GM23248 (cell line): ENCODE measurements around the gene C1QC. TPM values are rescaled to one million over a fixed set of nuclear protein-coding genes. Genes with fewer than 3 reads are reported as not detected.

Source experiments
- DNase-seq: peaks from one replicate; pipeline ENCODE4 v3.0.0-alpha.2; 2015
- H2AFZ ChIP-seq: fragments of 200-600 bp; sonication (generic); 2 replicates; pipeline ENCODE4 v1.6.1; 2016; ENCODE audit warnings: antibody characterized with exemption
- H3F3A ChIP-seq: fragments of 200-600 bp; sonication (generic); 2 replicates; pipeline ENCODE4 v1.6.1; 2016; ENCODE audit warnings: mild to moderate bottlenecking, antibody characterized with exemption, mixed run types; ENCODE audit not compliant: insufficient read depth
- H3K27ac ChIP-seq: fragments of 200-600 bp; sonication (generic); 2 replicates; pipeline ENCODE4 v1.5.1; 2016; ENCODE audit warnings: mild to moderate bottlenecking
- H3K27me3 ChIP-seq: fragments of 200-600 bp; sonication (generic); replicated peaks from 2 replicates; pipeline ENCODE4 v1.6.1; 2016; ENCODE audit warnings: mild to moderate bottlenecking; ENCODE audit not compliant: insufficient read depth
- H3K36me3 ChIP-seq: fragments of 200-600 bp; sonication (generic); 2 replicates; pipeline ENCODE4 v1.6.1; 2016; ENCODE audit warnings: low read depth, mild to moderate bottlenecking
- H3K4me1 ChIP-seq: fragments of 200-600 bp; sonication (generic); 2 replicates; pipeline ENCODE4 v1.6.1; 2016; ENCODE audit warnings: mild to moderate bottlenecking; ENCODE audit not compliant: insufficient read depth
- H3K4me2 ChIP-seq: fragments of 200-600 bp; sonication (generic); one replicate; pipeline ENCODE4 v1.6.1; 2016; ENCODE audit warnings: mild to moderate bottlenecking; ENCODE audit not compliant: unreplicated experiment
- H3K4me3 ChIP-seq: fragments of 200-600 bp; sonication (generic); 2 replicates; pipeline ENCODE4 v1.5.1; 2016; ENCODE audit warnings: mild to moderate bottlenecking
- H3K79me2 ChIP-seq: fragments of 200-600 bp; sonication (generic); 2 replicates; pipeline ENCODE4 v1.6.1; 2016; ENCODE audit warnings: mild to moderate bottlenecking; ENCODE audit not compliant: insufficient read depth
- H3K9ac ChIP-seq: fragments of 200-600 bp; sonication (generic); 2 replicates; pipeline ENCODE4 v1.6.1; 2016; ENCODE audit warnings: mild to moderate bottlenecking
- H3K9me2 ChIP-seq: fragments of 200-600 bp; sonication (generic); 2 replicates; pipeline ENCODE4 v1.6.1; 2016; ENCODE audit warnings: mixed run types, mild to moderate bottlenecking, moderate library complexity; ENCODE audit not compliant: insufficient read depth
- H3K9me3 ChIP-seq: fragments of 200-600 bp; sonication (generic); one replicate; pipeline ENCODE4 v1.6.1; 2017; ENCODE audit warnings: low read depth
- H4K20me1 ChIP-seq: fragments of 200-600 bp; sonication (generic); 2 replicates; pipeline ENCODE4 v1.6.0; 2016; ENCODE audit not compliant: insufficient read depth
- EZH2 ChIP-seq: fragments of 200-600 bp; sonication (generic); IDR thresholded peaks from 2 replicates; pipeline ENCODE4 v1.6.1; 2018; ENCODE audit warnings: antibody characterized with exemption, mild to moderate bottlenecking; ENCODE audit not compliant: insufficient read depth, poor library complexity, severe bottlenecking
- EZH2phosphoT487 ChIP-seq: fragments of 200-600 bp; sonication (generic); IDR thresholded peaks from 2 replicates; pipeline ENCODE4 v1.6.1; 2018; ENCODE audit warnings: antibody characterized with exemption, moderate library complexity, mild to moderate bottlenecking, low read depth; ENCODE audit not compliant: insufficient read depth
- WGBS, 2 experiments: methylation state at CpG; one replicate each; pipeline ENCODE4 v1.1.6; 2015 to 2017; ENCODE audit warnings: low lambda C conversion rate in 2 of 2, low coverage in 1 of 2; ENCODE audit errors: missing lambda C conversion rate in 2 of 2; 5-methylcytosine and 5-hydroxymethylcytosine counted together
- in situ Hi-C: fragments of 300-500 bp; cut with MboI; formaldehyde crosslinking; loops from 2 replicates; pipeline ENCODE4 v1.15.0; 2020
- polyA plus RNA-seq: library from polyadenylated mRNA; unstranded; fragments of >200 nt; fragmentation: Nextera tagmentation; extraction: Ambion mirVana; gene quantifications from 2 replicates; pipeline ENCODE4 v1.2.1, GENCODE V29; 2016
- total RNA-seq: library from RNA; depleted of rRNA; stranded (reverse); fragments of >200 nt; shearing (Covaris generic); gene quantifications from 2 replicates; pipeline ENCODE4 v1.2.3, GENCODE V29; 2014; rRNA removed

Gene C1QC
- not detected in 2 replicates for total RNA-seq
- not detected in 2 replicates for polyA plus RNA-seq

GRCh38 chr1:22643381-22643780, at the start of gene C1QC:
Gene C1QC, plus strand, starts transcription at chr1:22643633. Its CDS starts 391 bp downstream, at chr1:22644024.
- Histone ChIP-seq H4K20me1 (no peaks in the 10 kb centered on the region), H2AFZ (no peak within 1 kb of the TSS), H3K27ac (no peak within 1 kb of the TSS), H3K4me2 (no peak within 1 kb of the TSS), H3K9me3 (no peaks in the 10 kb centered on the region), H3K27me3 (peaks cover 8% of the 10 kb centered on the region), H3K9me2 (no peaks in the 10 kb centered on the region), H3K79me2 (no peaks in the 10 kb centered on the region), H3K4me3 (no peak within 1 kb of the TSS), H3K9ac (no peak within 1 kb of the TSS), H3K36me3 (no peaks in the 10 kb centered on the region), H3K4me1 (no peaks in the 10 kb centered on the region), H3F3A (0 out of 2 replicates have a peak, but pooled peaks cover 8% of the 10 kb centered on the region)
- in situ Hi-C loops = no loop called here
- WGBS, 2 experiments = 60 to 63% methylated on average over 6 to 7 of the region's 8 CpGs
- no peak for DNase-seq
- no peak for TF ChIP-seq EZH2phosphoT487

DNA sequence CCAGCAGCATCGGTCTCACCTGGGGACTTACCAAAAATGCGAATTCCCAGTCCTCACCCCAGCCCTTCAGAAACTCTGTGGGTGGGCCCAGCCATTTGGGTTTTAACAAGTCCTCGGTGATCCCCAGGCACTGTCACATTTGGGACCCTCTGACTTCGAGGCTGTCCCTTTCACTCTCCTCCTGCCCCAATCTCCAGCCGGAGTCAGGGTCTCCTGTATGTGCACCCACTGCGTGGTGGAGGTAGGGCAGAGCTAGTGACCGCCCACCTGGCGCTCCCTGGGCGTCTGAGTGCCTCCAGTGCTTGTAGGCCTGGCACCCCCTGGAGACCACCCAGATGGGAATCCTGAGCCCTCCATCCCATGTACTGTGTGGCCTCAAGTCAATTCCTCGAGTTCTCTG, 49.0 kb upstream of the C1QC start:
- H3K9ac ChIP-seq = no peak overlapping the region
- H3K79me2 ChIP-seq = no peaks in the 10 kb centered on the region
- no peak for DNase-seq
- no peaks in the 10 kb centered on the region for H3F3A ChIP-seq
- in situ Hi-C loops = no loop called here
- 59 to 61% methylated on average over 10 of the region's 10 CpGs for WGBS, 2 experiments
- no peaks in the 10 kb centered on the region for H4K20me1 ChIP-seq
- no peaks in the 10 kb centered on the region for H3K4me1 ChIP-seq
- no peak overlapping the region for H2AFZ ChIP-seq
- H3K9me3 ChIP-seq = no peaks in the 10 kb centered on the region
- no peak overlapping the region for H3K27ac ChIP-seq
- no peak overlapping the region for H3K4me3 ChIP-seq
- no peak overlapping the region for H3K4me2 ChIP-seq
- no peaks in the 10 kb centered on the region for H3K9me2 ChIP-seq
- no peak for TF ChIP-seq EZH2phosphoT487
- TF ChIP-seq EZH2 = no peak
- H3K36me3 ChIP-seq = no peaks in the 10 kb centered on the region
- H3K27me3 ChIP-seq = peaks cover 23% of the 10 kb centered on the region

DNA sequence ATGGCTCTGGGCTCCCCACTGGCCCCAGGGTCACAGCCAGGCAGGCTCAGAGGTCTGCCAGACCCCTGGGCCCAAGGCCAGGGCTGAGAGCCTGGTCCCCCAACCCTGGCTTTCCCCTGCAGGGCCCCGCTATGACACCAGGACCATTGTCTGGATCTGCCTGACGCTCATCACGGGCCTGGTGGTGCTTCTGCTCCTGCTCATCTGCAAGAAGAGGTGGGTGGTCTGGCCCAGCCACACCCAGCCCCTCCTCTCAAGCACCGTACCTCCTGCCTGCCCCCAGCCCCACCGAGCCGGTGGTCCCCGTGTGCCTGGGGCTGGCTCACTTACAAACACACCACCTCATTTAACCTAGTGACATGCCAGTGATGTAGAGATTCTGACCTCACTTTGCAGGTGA, 48.3 kb upstream of the C1QC start:
- Histone ChIP-seq H3K27ac (no peak overlapping the region), H3K9me3 (no peaks in the 10 kb centered on the region), H3K9me2 (no peaks in the 10 kb centered on the region), H3K79me2 (no peaks in the 10 kb centered on the region), H3K4me2 (no peak overlapping the region), H3K4me1 (no peaks in the 10 kb centered on the region), H3K4me3 (no peak overlapping the region), H4K20me1 (no peaks in the 10 kb centered on the region), H2AFZ (no peak overlapping the region), H3K9ac (no peak overlapping the region), H3K27me3 (peaks cover 23% of the 10 kb centered on the region), H3F3A (no peaks in the 10 kb centered on the region), H3K36me3 (no peaks in the 10 kb centered on the region)
- TF ChIP-seq EZH2 (no peak), EZH2phosphoT487 (no peak)
- no peak for DNase-seq
- in situ Hi-C loops = no loop called here
- WGBS, 2 experiments = 48 to 56% methylated on average over 7 of the region's 7 CpGs

GRCh38 chr1:22597301-22597965, 46.0 kb upstream of the C1QC start:
- Histone ChIP-seq H2AFZ (no peak overlapping the region), H3K9ac (no peak overlapping the region), H3K27ac (no peak overlapping the region), H3K36me3 (no peaks in the 10 kb centered on the region), H3K9me3 (no peaks in the 10 kb centered on the region), H3K4me3 (no peak overlapping the region), H3K4me2 (no peak overlapping the region), H3K27me3 (peaks cover 19% of the 10 kb centered on the region), H3K9me2 (no peaks in the 10 kb centered on the region), H3K4me1 (no peaks in the 10 kb centered on the region), H3K79me2 (no peaks in the 10 kb centered on the region), H3F3A (no peaks in the 10 kb centered on the region), H4K20me1 (no peaks in the 10 kb centered on the region)
- WGBS, 2 experiments = 62 to 65% methylated on average over 26 to 30 of the region's 30 CpGs
- no peak for TF ChIP-seq EZH2phosphoT487
- no peak for TF ChIP-seq EZH2
- in situ Hi-C loops = no loop called here
- no peak for DNase-seq
